Lower leg skin (tissue), 3 donors: Measurements from ENCODE around the gene LCE6A.

Source experiments
- POLR2A ChIP-seq, 2 donors: fragments of 450-650 bp; IDR thresholded peaks; one replicate each; pipeline ENCODE4 v1.6.1; 2016 to 2017; ENCODE audit warnings: antibody characterized with exemption in 2 of 2, mild to moderate bottlenecking in 1 of 2, moderate library complexity in 1 of 2
- TF ChIP-seq, protein P1 (sequence below), 3 donors: fragments of 450-650 bp; IDR thresholded peaks; one replicate each; pipeline ENCODE4 v1.5.1; 2016; ENCODE audit warnings: antibody characterized with exemption in 3 of 3, mild to moderate bottlenecking in 3 of 3, moderate library complexity in 2 of 3

DNA sequence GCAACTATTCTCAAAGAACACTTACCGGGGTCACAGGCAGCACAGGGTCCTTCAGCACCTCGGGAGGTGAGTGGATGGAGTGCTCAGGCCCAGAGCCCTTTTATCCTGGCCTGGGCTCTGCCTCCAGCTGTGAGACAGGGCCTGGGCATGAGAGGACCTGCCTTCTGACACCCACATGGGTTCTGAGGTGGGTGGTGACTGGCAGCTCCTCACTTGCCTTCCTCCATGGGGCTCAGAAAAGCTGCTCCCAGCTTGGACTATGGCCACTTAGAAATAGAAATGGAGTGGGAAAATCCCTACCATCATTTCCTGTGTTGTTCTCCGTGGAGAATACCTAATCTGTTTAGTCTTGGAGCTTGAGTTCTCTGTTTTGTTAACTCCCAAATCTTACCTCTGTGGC is 36.1 kb upstream of the LCE6A start, which contains the start of gene LCE1C:
- TF ChIP-seq, protein P1, sequence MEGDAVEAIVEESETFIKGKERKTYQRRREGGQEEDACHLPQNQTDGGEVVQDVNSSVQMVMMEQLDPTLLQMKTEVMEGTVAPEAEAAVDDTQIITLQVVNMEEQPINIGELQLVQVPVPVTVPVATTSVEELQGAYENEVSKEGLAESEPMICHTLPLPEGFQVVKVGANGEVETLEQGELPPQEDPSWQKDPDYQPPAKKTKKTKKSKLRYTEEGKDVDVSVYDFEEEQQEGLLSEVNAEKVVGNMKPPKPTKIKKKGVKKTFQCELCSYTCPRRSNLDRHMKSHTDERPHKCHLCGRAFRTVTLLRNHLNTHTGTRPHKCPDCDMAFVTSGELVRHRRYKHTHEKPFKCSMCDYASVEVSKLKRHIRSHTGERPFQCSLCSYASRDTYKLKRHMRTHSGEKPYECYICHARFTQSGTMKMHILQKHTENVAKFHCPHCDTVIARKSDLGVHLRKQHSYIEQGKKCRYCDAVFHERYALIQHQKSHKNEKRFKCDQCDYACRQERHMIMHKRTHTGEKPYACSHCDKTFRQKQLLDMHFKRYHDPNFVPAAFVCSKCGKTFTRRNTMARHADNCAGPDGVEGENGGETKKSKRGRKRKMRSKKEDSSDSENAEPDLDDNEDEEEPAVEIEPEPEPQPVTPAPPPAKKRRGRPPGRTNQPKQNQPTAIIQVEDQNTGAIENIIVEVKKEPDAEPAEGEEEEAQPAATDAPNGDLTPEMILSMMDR (IDR thresholded peaks at IDR 0.05) = no peak
- TF ChIP-seq POLR2A (IDR thresholded peaks at IDR 0.05) = no peak
